ENCODE results near the gene RIC8B. TPM values are rescaled to one million over a fixed set of nuclear protein-coding genes. Genes with fewer than 3 reads are reported as not detected.

The RIC8B gene
- total and polyA plus RNA-seq, 2 of the 13 experiments (the other 11 are each of a cell fraction or from before 2014, with no cell fraction given), result 5.1 to 7.5 TPM

DNA sequence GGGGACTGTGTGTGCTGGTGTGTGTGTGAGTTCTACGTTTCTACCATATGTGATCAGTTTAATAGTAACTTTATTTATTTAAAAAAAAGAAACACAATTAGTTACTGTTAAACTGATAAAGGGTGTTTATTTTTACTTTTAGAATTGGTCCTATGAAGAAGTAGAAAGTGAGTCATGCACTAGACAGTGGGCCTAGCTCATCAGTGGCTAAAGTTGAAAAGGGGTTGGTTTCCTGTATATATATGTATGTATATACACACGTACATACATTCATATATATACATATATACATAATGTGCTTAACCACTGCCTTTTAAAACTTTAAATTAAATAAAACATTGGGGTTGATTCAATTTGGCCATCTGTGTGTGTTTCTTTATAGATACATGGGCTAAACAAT lies 112.5 kb downstream of the RIC8B start:
- no peak for TF ChIP-seq ZSCAN22 (CRISPR knock-in tag; IDR thresholded peaks at IDR 0.05)
- no peak for TF ChIP-seq SP140L (CRISPR knock-in tag; IDR thresholded peaks at IDR 0.05; ENCODE audit: borderline replicate concordance)
- no peak for TF ChIP-seq GPN1 (CRISPR knock-in tag; IDR thresholded peaks at IDR 0.05; ENCODE audit: borderline replicate concordance)
- Histone ChIP-seq H2AFZ (ENCODE audit: low read length) (no peak overlapping the region), H4K20me1 (ENCODE audit: insufficient read depth, low read length) (no peaks in the 10 kb centered on the region), H3K9ac (ENCODE audit: insufficient read depth, low read depth, low read length) (no peak overlapping the region), H3K36me3 (replicated peaks in 1 of 2; ENCODE audit: control insufficient read depth in 1 of 2, insufficient read depth in 2 of 2, low read length in 2 of 2) (peaks cover 4 to 25% of the 10 kb centered on the region in 2 experiments), H3K9me3 (ENCODE audit: low read length) (no peaks in the 10 kb centered on the region), H3K27ac (ENCODE audit: extremely low read length, insufficient read depth, low read length) (no peak overlapping the region), H3K4me2 (ENCODE audit: low read depth, low read length) (no peak overlapping the region), H3K79me2 (ENCODE audit: insufficient read depth, low read length) (no peaks in the 10 kb centered on the region), H3K4me1 (ENCODE audit: insufficient read depth, low read length) (0 out of 2 replicates have a peak, but pooled peaks cover 4% of the 10 kb centered on the region), H3K4me3 (replicated peaks in 1 of 3; ENCODE audit: insufficient read depth in 1 of 3, low read depth in 2 of 3, low read length in 3 of 3) (no peak overlapping the region), H3K27me3 (ENCODE audit: control insufficient read depth in 1 of 2, insufficient read depth in 2 of 2, low read length in 2 of 2) (no peaks in the 10 kb centered on the region; a peak in 1 of 5 replicates)
- DNase-seq (ENCODE audit: low spot score) (no peak), FAIRE-seq (no peak), ATAC-seq (no peak)
- ChIA-PET CTCF (ENCODE audit: low intra/inter-chr PET ratio, low total read pairs) (no interaction called here), POLR2A (no interaction called here)
- no TSS peak for BruUV-seq (replicated peaks)
- WGBS (ENCODE audit: low lambda C conversion rate), result 98% methylated on average over 2 of the region's 2 CpGs
- in situ Hi-C loops (cut with HindIII; ENCODE audit: extremely low pct_ligation_motif_present, low pct_unique_long_range_greater_than_20kb) (no loop called here), intact Hi-C loops (cut with micrococcal nuclease; ENCODE audit: unreplicated experiment) (no loop called here)

DNA sequence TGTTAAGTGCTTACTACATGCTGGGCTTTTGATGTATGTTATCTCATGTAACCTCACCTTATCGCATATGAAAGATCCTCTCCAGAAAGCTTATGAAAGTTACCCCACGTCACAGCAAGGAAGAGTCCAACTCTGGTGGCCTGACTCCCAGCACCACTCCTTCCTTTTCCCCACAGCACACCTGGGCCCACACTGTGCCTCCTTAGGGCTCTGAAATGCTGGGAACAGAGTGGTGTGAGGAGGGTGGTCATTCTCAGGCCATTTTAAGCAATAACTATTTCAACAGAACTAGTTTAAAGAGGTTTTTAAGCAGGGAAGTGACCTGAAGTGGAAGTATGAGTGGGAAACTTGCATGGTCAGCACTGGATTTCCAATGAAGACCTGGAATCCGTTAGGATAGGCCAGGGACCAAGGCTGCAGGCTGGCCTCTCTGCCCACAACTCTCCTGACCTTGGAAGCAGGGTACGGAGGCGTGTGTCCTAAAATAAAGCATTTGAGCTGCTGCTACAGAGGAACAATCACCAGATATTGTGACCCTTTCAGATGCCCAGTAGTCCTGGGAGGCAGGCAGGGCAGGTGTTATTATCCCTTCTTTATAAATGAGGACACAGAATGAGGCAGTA lies 114.0 kb downstream of the RIC8B start:
- ChIA-PET POLR2A (no interaction called here), CTCF (ENCODE audit: low intra/inter-chr PET ratio, low total read pairs) (interaction anchor here (0.6 kb wide), 1 partner anchor 14 kb away, joined by 3 read pairs; no protein-coding TSS in a partner anchor)
- Histone ChIP-seq H3K27ac (ENCODE audit: extremely low read length, insufficient read depth, low read length) (no peak overlapping the region), H2AFZ (ENCODE audit: low read length) (no peak overlapping the region), H3K27me3 (ENCODE audit: control insufficient read depth in 1 of 2, insufficient read depth in 2 of 2, low read length in 2 of 2) (no peaks in the 10 kb centered on the region; a peak in 1 of 5 replicates), H3K79me2 (ENCODE audit: insufficient read depth, low read length) (no peaks in the 10 kb centered on the region), H3K4me1 (ENCODE audit: insufficient read depth, low read length) (0 out of 2 replicates have a peak, but pooled peaks cover 4% of the 10 kb centered on the region), H4K20me1 (ENCODE audit: insufficient read depth, low read length) (no peaks in the 10 kb centered on the region), H3K9me3 (ENCODE audit: low read length) (no peaks in the 10 kb centered on the region), H3K4me2 (ENCODE audit: low read depth, low read length) (no peak overlapping the region), H3K4me3 (replicated peaks in 1 of 3; ENCODE audit: insufficient read depth in 1 of 3, low read depth in 2 of 3, low read length in 3 of 3) (no peak overlapping the region), H3K36me3 (replicated peaks in 1 of 2; ENCODE audit: control insufficient read depth in 1 of 2, insufficient read depth in 2 of 2, low read length in 2 of 2) (peaks cover 2 to 17% of the 10 kb centered on the region in 2 experiments; a peak in 4 of 5 replicates), H3K9ac (ENCODE audit: insufficient read depth, low read depth, low read length) (no peak overlapping the region)
- in situ Hi-C loops (cut with HindIII; ENCODE audit: extremely low pct_ligation_motif_present, low pct_unique_long_range_greater_than_20kb) (no loop called here), intact Hi-C loops (cut with micrococcal nuclease; ENCODE audit: unreplicated experiment) (no loop called here)
- no TSS peak for BruUV-seq (replicated peaks)
- TF ChIP-seq MAFK (conservative IDR thresholded peaks at IDR 0.05 in 1 of 2, IDR thresholded peaks at IDR 0.05 in 1 of 2; ENCODE audit: low read length in 2 of 2) (0 out of 4 replicates have a peak, but pooled peaks have one; percentile 11 to 15), MIER3 (CRISPR knock-in tag; IDR thresholded peaks at IDR 0.05; ENCODE audit: borderline replicate concordance) (no peak)
- no peak for ATAC-seq
- no peak for DNase-seq (ENCODE audit: low spot score)
- FAIRE-seq, result no peak
- 96% methylated on average over 5 of the region's 5 CpGs for WGBS (ENCODE audit: low lambda C conversion rate)

Data from HepG2 (cell line).